ENCODE results near the gene TBC1D1. TPM values are rescaled to one million over a fixed set of nuclear protein-coding genes. Genes with fewer than 3 reads are reported as not detected.

The TBC1D1 gene
- total and polyA plus RNA-seq, 2 donors (not counting 3 experiments of a cell fraction or from before 2014, with no cell fraction given): 63.5 to 116 TPM

DNA sequence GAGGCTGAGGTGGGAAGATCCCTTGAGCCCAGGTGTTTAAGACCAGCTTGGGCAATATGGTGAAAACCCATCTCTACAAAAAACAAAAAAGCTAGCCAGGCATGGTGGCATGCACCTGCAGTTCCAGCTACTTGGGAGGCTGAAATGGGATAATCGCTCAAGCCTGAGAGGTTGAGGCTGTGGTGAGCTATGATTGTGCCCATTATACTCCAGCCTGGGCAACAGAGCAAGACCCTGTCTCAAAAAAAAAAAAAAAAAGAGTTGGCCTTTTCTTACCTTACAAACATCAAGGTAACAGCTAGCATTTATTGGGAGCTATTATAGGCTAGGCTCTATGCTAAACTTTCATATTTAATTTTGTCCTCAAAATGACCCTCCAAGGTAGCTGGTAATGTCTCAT is 112.7 kb downstream of the TBC1D1 start:
- no peak for DNase-seq (ENCODE audit: low read depth, low spot score)
- POLR2A ChIA-PET: no interaction called here
- no peaks in the 10 kb centered on the region for H4K20me1 ChIP-seq (replicated peaks; ENCODE audit: control insufficient read depth, extremely low read depth, insufficient read depth, low read length)

More for the DNA sequence above, 112.7 kb downstream of the TBC1D1 start:
- Histone ChIP-seq H3K4me2 (ENCODE audit: insufficient read depth, low read length) (no peak overlapping the region), H3K4me1 (ENCODE audit: control insufficient read depth, extremely low read depth, insufficient read depth, low read length) (no peaks in the 10 kb centered on the region), H3K9me1 (replicated peaks; ENCODE audit: control insufficient read depth, extremely low read depth, insufficient read depth, low read length) (no peaks in the 10 kb centered on the region), H3K27me3 (ENCODE audit: control insufficient read depth in 2 of 2, insufficient read depth in 2 of 2, low read length in 2 of 2) (no peaks in the 10 kb centered on the region), H3K9me3 (replicated peaks; ENCODE audit: control insufficient read depth, insufficient read depth, low read length) (no peaks in the 10 kb centered on the region), H3K4me3 (replicated peaks in 1 of 3; ENCODE audit: insufficient read depth in 1 of 3, low read depth in 1 of 3, low read length in 3 of 3) (no peak overlapping the region), H3K36me3 (ENCODE audit: control insufficient read depth in 2 of 2, extremely low read depth in 1 of 2, insufficient read depth in 2 of 2, low read length in 2 of 2) (peaks cover 0 to 2% of the 10 kb centered on the region in 2 experiments), H3K9ac (replicated peaks; ENCODE audit: extremely low read depth, insufficient read depth, low read length) (no peak overlapping the region), H3K27ac (ENCODE audit: insufficient read depth, low read depth, low read length) (no peak overlapping the region), H3K79me2 (ENCODE audit: control insufficient read depth, insufficient read depth, low read length) (peaks cover 2% of the 10 kb centered on the region), H2AFZ (ENCODE audit: low read depth, low read length) (no peak overlapping the region)
- BruUV-seq (replicated peaks): no TSS peak
- intact Hi-C loops (cut with micrococcal nuclease): no loop called here
- CTCF ChIA-PET: interaction anchor here (0.8 to 1.3 kb wide), 3 partner anchors 13 to 177 kb away, joined by 3 read pairs; partner anchors contain the start of gene PGM2
- no peak for FAIRE-seq
- dilution Hi-C loops (cut with MboI; ENCODE audit: extremely low pct_ligation_motif_present, low sequenced_read_pairs): no loop called here
- TF ChIP-seq GATA2 (IDR thresholded peaks at IDR 0.05; ENCODE audit: insufficient read depth, insufficient read length, low read depth, low read length) (no peak), EZH2 (IDR thresholded peaks at IDR 0.05; ENCODE audit: borderline replicate concordance, low read depth, low read length, severe bottlenecking) (no peak), JUN (IDR thresholded peaks at IDR 0.05; ENCODE audit: borderline replicate concordance, insufficient read depth, insufficient read length, low read depth) (no peak), POLR2AphosphoS5 (IDR thresholded peaks at IDR 0.05; ENCODE audit: insufficient read depth, low read depth, low read length) (no peak), FOS (IDR thresholded peaks at IDR 0.05; ENCODE audit: borderline replicate concordance, insufficient read depth, low read length) (no peak), MYC (IDR thresholded peaks at IDR 0.05; ENCODE audit: low read depth, low read length) (no peak), POLR2A (IDR thresholded peaks at IDR 0.05; ENCODE audit: low read depth, low read length) (no peak)
- TF ChIP-seq, protein P1, sequence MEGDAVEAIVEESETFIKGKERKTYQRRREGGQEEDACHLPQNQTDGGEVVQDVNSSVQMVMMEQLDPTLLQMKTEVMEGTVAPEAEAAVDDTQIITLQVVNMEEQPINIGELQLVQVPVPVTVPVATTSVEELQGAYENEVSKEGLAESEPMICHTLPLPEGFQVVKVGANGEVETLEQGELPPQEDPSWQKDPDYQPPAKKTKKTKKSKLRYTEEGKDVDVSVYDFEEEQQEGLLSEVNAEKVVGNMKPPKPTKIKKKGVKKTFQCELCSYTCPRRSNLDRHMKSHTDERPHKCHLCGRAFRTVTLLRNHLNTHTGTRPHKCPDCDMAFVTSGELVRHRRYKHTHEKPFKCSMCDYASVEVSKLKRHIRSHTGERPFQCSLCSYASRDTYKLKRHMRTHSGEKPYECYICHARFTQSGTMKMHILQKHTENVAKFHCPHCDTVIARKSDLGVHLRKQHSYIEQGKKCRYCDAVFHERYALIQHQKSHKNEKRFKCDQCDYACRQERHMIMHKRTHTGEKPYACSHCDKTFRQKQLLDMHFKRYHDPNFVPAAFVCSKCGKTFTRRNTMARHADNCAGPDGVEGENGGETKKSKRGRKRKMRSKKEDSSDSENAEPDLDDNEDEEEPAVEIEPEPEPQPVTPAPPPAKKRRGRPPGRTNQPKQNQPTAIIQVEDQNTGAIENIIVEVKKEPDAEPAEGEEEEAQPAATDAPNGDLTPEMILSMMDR (IDR thresholded peaks at IDR 0.05; ENCODE audit: extremely low read depth in 1 of 2, insufficient read depth in 1 of 2, low read depth in 1 of 2, low read length in 2 of 2): no peak
- TF ChIP-seq, protein P2, sequence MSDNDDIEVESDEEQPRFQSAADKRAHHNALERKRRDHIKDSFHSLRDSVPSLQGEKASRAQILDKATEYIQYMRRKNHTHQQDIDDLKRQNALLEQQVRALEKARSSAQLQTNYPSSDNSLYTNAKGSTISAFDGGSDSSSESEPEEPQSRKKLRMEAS (IDR thresholded peaks at IDR 0.05; ENCODE audit: insufficient read depth, insufficient read length): no peak

All from endothelial cell of umbilical vein (primary cell).